Hepatocyte (in vitro differentiated cells): ENCODE measurements around the gene PLCD1. TPM values are rescaled to one million over a fixed set of nuclear protein-coding genes. Genes with fewer than 3 reads are reported as not detected.

Experiments
- DNase-seq: peaks from one replicate; pipeline ENCODE4 v3.0.0-alpha.2; 2016; ENCODE audit warnings: low spot score
- H2AFZ ChIP-seq: fragments of 200-600 bp; sonication (generic); 2 replicates; pipeline ENCODE4 v1.6.0; 2016; ENCODE audit warnings: antibody characterized with exemption, mild to moderate bottlenecking
- H3K27ac ChIP-seq: fragments of 200-600 bp; sonication (generic); 2 replicates; pipeline ENCODE4 v1.5.1; 2016; ENCODE audit warnings: mild to moderate bottlenecking
- H3K27me3 ChIP-seq: fragments of 200-600 bp; sonication (generic); 2 replicates; pipeline ENCODE4 v1.6.1; 2016
- H3K36me3 ChIP-seq: fragments of 200-600 bp; sonication (generic); replicated peaks from 2 replicates; pipeline ENCODE4 v1.5.1; 2016; ENCODE audit warnings: low read depth; ENCODE audit not compliant: insufficient read depth
- H3K4me1 ChIP-seq: fragments of 200-600 bp; sonication (generic); 2 replicates; pipeline ENCODE4 v1.5.1; 2016; ENCODE audit warnings: mild to moderate bottlenecking, moderate library complexity; ENCODE audit not compliant: insufficient read depth
- H3K4me2 ChIP-seq: fragments of 200-600 bp; sonication (generic); 2 replicates; pipeline ENCODE4 v1.6.0; 2016
- H3K4me3 ChIP-seq: fragments of 200-600 bp; sonication (generic); 2 replicates; pipeline ENCODE4 v1.5.1; 2016; ENCODE audit warnings: mild to moderate bottlenecking
- H3K79me2 ChIP-seq: fragments of 200-600 bp; sonication (generic); 2 replicates; pipeline ENCODE4 v1.6.0; 2017; ENCODE audit warnings: mild to moderate bottlenecking
- H3K9me2 ChIP-seq: fragments of 200-600 bp; sonication (generic); replicated peaks from 2 replicates; pipeline ENCODE4 v1.6.0; 2017; ENCODE audit warnings: mild to moderate bottlenecking; ENCODE audit not compliant: insufficient read depth
- H3K9me3 ChIP-seq: fragments of 200-600 bp; sonication (generic); 2 replicates; pipeline ENCODE4 v1.5.1; 2016; ENCODE audit warnings: low read depth, mild to moderate bottlenecking
- H4K20me1 ChIP-seq: fragments of 200-600 bp; sonication (generic); 2 replicates; pipeline ENCODE4 v1.6.0; 2016; ENCODE audit warnings: mild to moderate bottlenecking; ENCODE audit not compliant: insufficient read depth, poor library complexity, severe bottlenecking
- CTCF ChIP-seq: fragments of 200-600 bp; sonication (generic); IDR thresholded peaks from 2 replicates; pipeline ENCODE4 v1.5.1; 2016; ENCODE audit warnings: antibody characterized with exemption, mild to moderate bottlenecking; ENCODE audit not compliant: poor library complexity
- EZH2 ChIP-seq: fragments of 200-600 bp; sonication (generic); IDR thresholded peaks from 2 replicates; pipeline ENCODE4 v1.6.1; 2016; ENCODE audit warnings: antibody characterized with exemption, mild to moderate bottlenecking, borderline replicate concordance
- EZH2phosphoT487 ChIP-seq: fragments of 200-600 bp; sonication (generic); IDR thresholded peaks from one replicate; pipeline ENCODE4 v1.6.1; 2018; ENCODE audit warnings: antibody characterized with exemption, mild to moderate bottlenecking, low read depth, moderate library complexity; ENCODE audit not compliant: unreplicated experiment, severe bottlenecking
- WGBS: methylation state at CpG from one replicate; pipeline ENCODE4 v1.1.6; 2016; ENCODE audit warnings: low lambda C conversion rate; ENCODE audit errors: missing lambda C conversion rate; 5-methylcytosine and 5-hydroxymethylcytosine counted together
- polyA plus RNA-seq: library from polyadenylated mRNA; unstranded; fragments of >200 nt; fragmentation: Nextera tagmentation; extraction: Ambion mirVana; gene quantifications from 2 replicates; pipeline ENCODE4 v1.2.1, GENCODE V29; 2016
- total RNA-seq: library from RNA; depleted of rRNA; stranded (reverse); fragments of >200 nt; gene quantifications from 2 replicates; pipeline ENCODE4 v1.2.3, GENCODE V29; 2014

Gene PLCD1
- total and polyA plus RNA-seq, 2 experiments from 2014 or later = 21.7 to 22.6 TPM

DNA sequence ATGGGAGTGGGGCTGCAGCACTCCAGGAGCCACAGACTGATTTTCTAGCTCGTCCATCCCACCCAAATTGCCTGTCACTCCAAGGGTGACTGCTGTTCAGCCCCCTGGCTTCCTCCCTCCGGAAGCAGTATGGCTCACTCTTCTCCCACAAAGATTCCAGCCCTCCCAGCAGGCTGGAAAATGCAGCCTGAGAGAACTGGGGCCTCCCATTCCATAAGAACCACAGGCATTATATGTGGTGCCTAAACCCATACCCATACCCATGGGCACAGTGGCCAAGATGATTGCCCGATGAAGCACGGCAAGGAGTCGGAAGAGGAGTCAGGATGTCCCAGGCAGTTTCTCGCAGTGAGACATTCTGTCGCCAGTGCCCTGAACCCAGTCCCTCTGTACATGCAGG is 44.8 kb downstream of the PLCD1 start:
- Histone ChIP-seq H3K4me1 (peaks cover 34% of the 10 kb centered on the region), H3K27ac (peak overlapping the region; percentile 93), H4K20me1 (no peaks in the 10 kb centered on the region), H3K36me3 (no peaks in the 10 kb centered on the region), H3K9me2 (no peaks in the 10 kb centered on the region), H2AFZ (no peak overlapping the region), H3K79me2 (peaks cover 7% of the 10 kb centered on the region), H3K27me3 (no peaks in the 10 kb centered on the region), H3K4me3 (no peak overlapping the region), H3K9me3 (no peaks in the 10 kb centered on the region), H3K4me2 (no peak overlapping the region)
- TF ChIP-seq EZH2 (no peak), EZH2phosphoT487 (no peak), CTCF (no peak)
- no peak for DNase-seq
- WGBS = 96% methylated on average over 7 of the region's 7 CpGs

DNA sequence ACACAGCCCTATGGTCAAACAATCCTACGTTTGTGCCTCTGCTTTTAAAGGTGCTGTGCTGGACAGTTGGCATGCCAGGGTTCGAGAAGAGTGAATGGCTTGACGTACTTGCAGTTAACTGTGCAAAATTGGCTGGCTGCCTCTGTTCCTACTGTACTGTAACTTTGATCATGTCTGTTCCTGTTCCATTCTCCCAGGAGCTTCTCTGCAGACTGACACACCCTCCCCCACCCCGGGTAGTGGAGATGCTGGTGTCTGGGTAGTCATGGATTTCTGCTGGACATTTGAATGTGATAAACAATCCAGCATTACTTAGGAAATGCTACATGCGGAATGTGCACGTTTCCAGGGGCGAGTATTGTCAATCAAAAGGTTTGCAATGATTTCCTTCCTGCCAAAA is 45.4 kb downstream of the PLCD1 start:
- Histone ChIP-seq H3K9me2 (no peaks in the 10 kb centered on the region), H2AFZ (no peak overlapping the region), H3K79me2 (peaks cover 6% of the 10 kb centered on the region), H3K27ac (no peak overlapping the region), H3K27me3 (no peaks in the 10 kb centered on the region), H3K9me3 (no peaks in the 10 kb centered on the region), H3K4me2 (no peak overlapping the region), H4K20me1 (no peaks in the 10 kb centered on the region), H3K4me3 (no peak overlapping the region), H3K4me1 (peaks cover 34% of the 10 kb centered on the region), H3K36me3 (no peaks in the 10 kb centered on the region)
- TF ChIP-seq EZH2 (no peak), EZH2phosphoT487 (no peak)
- WGBS = 89% methylated on average over 7 of the region's 7 CpGs
- DNase-seq = no peak

- Histone ChIP-seq H3K79me2 (no peaks in the 10 kb centered on the region), H3K9me3 (no peaks in the 10 kb centered on the region), H3K4me2 (no peak overlapping the region), H4K20me1 (no peaks in the 10 kb centered on the region), H3K27ac (no peak overlapping the region), H3K4me3 (no peak overlapping the region), H3K36me3 (no peaks in the 10 kb centered on the region), H2AFZ (no peak overlapping the region), H3K9me2 (no peaks in the 10 kb centered on the region), H3K27me3 (no peaks in the 10 kb centered on the region), H3K4me1 (peaks cover 25% of the 10 kb centered on the region)
- TF ChIP-seq EZH2 (no peak), CTCF (no peak), EZH2phosphoT487 (no peak)
- 93% methylated on average over 1 of the region's 1 CpG for WGBS
- DNase-seq = no peak
These were observed 47.1 kb downstream of the PLCD1 start for GRCh38 chr3:37982331-37982730.

DNA sequence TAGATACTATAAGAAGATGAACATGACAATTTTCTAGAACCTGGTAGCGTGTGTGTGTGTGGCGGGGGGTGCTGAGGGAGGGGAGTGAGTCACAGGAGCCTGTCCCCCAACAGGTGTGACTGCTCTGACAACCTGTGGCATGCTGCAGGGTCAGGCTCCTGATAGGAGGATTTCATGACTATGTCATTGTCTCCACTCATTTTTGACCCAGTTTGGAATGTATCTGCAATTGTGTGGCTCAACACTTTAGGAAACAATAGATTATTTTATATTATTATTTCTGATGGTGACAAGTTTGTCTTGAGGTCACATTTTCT is 48.1 kb downstream of the PLCD1 start:
- Histone ChIP-seq H3K79me2 (no peaks in the 10 kb centered on the region), H3K9me3 (no peaks in the 10 kb centered on the region), H4K20me1 (no peaks in the 10 kb centered on the region), H3K4me1 (peaks cover 18% of the 10 kb centered on the region), H3K4me2 (no peak overlapping the region), H3K4me3 (no peak overlapping the region), H2AFZ (no peak overlapping the region), H3K27me3 (no peaks in the 10 kb centered on the region), H3K27ac (peak overlapping the region; percentile 17), H3K36me3 (no peaks in the 10 kb centered on the region), H3K9me2 (no peaks in the 10 kb centered on the region)
- 81% methylated on average over 2 of the region's 2 CpGs for WGBS
- DNase-seq = no peak
- TF ChIP-seq CTCF (no peak), EZH2phosphoT487 (no peak), EZH2 (no peak)
